Ishikawa (cell line): ENCODE data around the gene NXN.

Experiments used
- CEBPB ChIP-seq: IDR thresholded peaks from 2 replicates; pipeline ENCODE4 v1.6.1; 2012
- EP300 ChIP-seq: IDR thresholded peaks from 2 replicates; pipeline ENCODE4 v1.6.1; 2012; ENCODE audit warnings: borderline replicate concordance
- TAF1 ChIP-seq: IDR thresholded peaks from 2 replicates; pipeline ENCODE4 v1.6.1; 2012; ENCODE audit warnings: low read depth, mild to moderate bottlenecking
- TEAD4 ChIP-seq: IDR thresholded peaks from 2 replicates; pipeline ENCODE4 v1.6.1; 2012
- YY1 ChIP-seq: IDR thresholded peaks from 2 replicates; pipeline ENCODE4 v1.6.1; 2012; ENCODE audit warnings: low read depth
- TF ChIP-seq, protein P1 (sequence below): IDR thresholded peaks from 2 replicates; pipeline ENCODE4 v1.6.1; 2012; ENCODE audit warnings: low read depth, mild to moderate bottlenecking

- TF ChIP-seq YY1 = no peak
- no peak for TF ChIP-seq TEAD4
- TF ChIP-seq, protein P1, sequence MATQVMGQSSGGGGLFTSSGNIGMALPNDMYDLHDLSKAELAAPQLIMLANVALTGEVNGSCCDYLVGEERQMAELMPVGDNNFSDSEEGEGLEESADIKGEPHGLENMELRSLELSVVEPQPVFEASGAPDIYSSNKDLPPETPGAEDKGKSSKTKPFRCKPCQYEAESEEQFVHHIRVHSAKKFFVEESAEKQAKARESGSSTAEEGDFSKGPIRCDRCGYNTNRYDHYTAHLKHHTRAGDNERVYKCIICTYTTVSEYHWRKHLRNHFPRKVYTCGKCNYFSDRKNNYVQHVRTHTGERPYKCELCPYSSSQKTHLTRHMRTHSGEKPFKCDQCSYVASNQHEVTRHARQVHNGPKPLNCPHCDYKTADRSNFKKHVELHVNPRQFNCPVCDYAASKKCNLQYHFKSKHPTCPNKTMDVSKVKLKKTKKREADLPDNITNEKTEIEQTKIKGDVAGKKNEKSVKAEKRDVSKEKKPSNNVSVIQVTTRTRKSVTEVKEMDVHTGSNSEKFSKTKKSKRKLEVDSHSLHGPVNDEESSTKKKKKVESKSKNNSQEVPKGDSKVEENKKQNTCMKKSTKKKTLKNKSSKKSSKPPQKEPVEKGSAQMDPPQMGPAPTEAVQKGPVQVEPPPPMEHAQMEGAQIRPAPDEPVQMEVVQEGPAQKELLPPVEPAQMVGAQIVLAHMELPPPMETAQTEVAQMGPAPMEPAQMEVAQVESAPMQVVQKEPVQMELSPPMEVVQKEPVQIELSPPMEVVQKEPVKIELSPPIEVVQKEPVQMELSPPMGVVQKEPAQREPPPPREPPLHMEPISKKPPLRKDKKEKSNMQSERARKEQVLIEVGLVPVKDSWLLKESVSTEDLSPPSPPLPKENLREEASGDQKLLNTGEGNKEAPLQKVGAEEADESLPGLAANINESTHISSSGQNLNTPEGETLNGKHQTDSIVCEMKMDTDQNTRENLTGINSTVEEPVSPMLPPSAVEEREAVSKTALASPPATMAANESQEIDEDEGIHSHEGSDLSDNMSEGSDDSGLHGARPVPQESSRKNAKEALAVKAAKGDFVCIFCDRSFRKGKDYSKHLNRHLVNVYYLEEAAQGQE = no peak
- no peak for TF ChIP-seq TAF1
- TF ChIP-seq EP300 = no peak
- no peak for TF ChIP-seq CEBPB
Observed at GRCh38 chr17:823501-823902, 156.1 kb downstream of the NXN start.
